ENCODE results near the gene FAM3C.

DNA sequence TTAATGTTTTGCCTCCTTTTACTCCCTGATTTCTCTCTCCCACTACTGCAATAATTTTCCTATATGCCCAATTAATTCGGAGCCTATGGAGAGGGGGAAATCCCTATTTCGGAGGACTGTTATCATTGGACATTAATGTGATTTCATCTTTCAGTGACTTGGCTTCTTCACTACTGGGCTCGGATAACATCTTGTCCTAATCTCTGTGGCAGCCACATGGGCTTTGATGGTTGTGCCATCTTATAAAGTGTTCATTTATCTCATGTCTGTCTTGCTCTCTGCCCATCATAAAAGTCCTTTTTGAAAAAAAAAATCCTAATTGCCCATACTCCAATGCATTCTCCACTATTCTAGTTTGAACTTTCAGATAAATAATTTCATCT, 15.5 kb upstream of the FAM3C start:
- TF ChIP-seq, protein P1, sequence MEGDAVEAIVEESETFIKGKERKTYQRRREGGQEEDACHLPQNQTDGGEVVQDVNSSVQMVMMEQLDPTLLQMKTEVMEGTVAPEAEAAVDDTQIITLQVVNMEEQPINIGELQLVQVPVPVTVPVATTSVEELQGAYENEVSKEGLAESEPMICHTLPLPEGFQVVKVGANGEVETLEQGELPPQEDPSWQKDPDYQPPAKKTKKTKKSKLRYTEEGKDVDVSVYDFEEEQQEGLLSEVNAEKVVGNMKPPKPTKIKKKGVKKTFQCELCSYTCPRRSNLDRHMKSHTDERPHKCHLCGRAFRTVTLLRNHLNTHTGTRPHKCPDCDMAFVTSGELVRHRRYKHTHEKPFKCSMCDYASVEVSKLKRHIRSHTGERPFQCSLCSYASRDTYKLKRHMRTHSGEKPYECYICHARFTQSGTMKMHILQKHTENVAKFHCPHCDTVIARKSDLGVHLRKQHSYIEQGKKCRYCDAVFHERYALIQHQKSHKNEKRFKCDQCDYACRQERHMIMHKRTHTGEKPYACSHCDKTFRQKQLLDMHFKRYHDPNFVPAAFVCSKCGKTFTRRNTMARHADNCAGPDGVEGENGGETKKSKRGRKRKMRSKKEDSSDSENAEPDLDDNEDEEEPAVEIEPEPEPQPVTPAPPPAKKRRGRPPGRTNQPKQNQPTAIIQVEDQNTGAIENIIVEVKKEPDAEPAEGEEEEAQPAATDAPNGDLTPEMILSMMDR (IDR thresholded peaks at IDR 0.05; ENCODE audit: control extremely low read depth in 1 of 3, insufficient read depth in 1 of 3, low read depth in 1 of 3, low read length in 3 of 3), result no peak
- TF ChIP-seq RAD21 (IDR thresholded peaks at IDR 0.05 in 1 of 2, conservative IDR thresholded peaks at IDR 0.05 in 1 of 2; ENCODE audit: low read depth in 2 of 2, low read length in 2 of 2), result no peak
- TF ChIP-seq EP300 (IDR thresholded peaks at IDR 0.05; ENCODE audit: borderline replicate concordance in 1 of 2, low read depth in 2 of 2, low read length in 2 of 2), result no peak
- no peak for TF ChIP-seq EZH2 (IDR thresholded peaks at IDR 0.05; ENCODE audit: low read depth, low read length, severe bottlenecking)
- no peak for TF ChIP-seq SP2 (IDR thresholded peaks at IDR 0.05; ENCODE audit: low read length)
- no peak for TF ChIP-seq KDM1A (IDR thresholded peaks at IDR 0.05; ENCODE audit: borderline replicate concordance, low read length)
- TF ChIP-seq, protein P2, sequence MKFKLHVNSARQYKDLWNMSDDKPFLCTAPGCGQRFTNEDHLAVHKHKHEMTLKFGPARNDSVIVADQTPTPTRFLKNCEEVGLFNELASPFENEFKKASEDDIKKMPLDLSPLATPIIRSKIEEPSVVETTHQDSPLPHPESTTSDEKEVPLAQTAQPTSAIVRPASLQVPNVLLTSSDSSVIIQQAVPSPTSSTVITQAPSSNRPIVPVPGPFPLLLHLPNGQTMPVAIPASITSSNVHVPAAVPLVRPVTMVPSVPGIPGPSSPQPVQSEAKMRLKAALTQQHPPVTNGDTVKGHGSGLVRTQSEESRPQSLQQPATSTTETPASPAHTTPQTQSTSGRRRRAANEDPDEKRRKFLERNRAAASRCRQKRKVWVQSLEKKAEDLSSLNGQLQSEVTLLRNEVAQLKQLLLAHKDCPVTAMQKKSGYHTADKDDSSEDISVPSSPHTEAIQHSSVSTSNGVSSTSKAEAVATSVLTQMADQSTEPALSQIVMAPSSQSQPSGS (IDR thresholded peaks at IDR 0.05; ENCODE audit: low read length), result no peak
- no peak for TF ChIP-seq POLR2A (IDR thresholded peaks at IDR 0.05; ENCODE audit: control extremely low read depth in 1 of 2, low read depth in 2 of 2, low read length in 2 of 2)
- TF ChIP-seq ZNF274 (IDR thresholded peaks at IDR 0.05; ENCODE audit: borderline replicate concordance, extremely low read depth, low read length), result no peak
